ENCODE data around the gene CATSPERD. TPM values are rescaled to one million over a fixed set of nuclear protein-coding genes. Genes with fewer than 3 reads are reported as not detected.

Gene CATSPERD
- total RNA-seq, 1 donor from 2014 or later: not detected

- H3K4me1 Mint-ChIP-seq: no peaks in the 10 kb centered on the region
- no peak overlapping the region for H3K4me3 Mint-ChIP-seq
- DNase-seq (ENCODE audit: low spot score in 2 of 2, unreplicated experiment in 2 of 2): no peak
- peaks cover 27% of the 10 kb centered on the region for H3K27me3 Mint-ChIP-seq (ENCODE audit: low read depth)
- no peaks in the 10 kb centered on the region for H3K36me3 Mint-ChIP-seq
- TF ChIP-seq CTCF (IDR thresholded peaks at IDR 0.05; ENCODE audit: unreplicated experiment): no peak
- H3K27ac Mint-ChIP-seq: no peak overlapping the region
- H3K9me3 Mint-ChIP-seq: no peaks in the 10 kb centered on the region
These were observed 90.7 kb downstream of the CATSPERD start for GRCh38 chr19:5811117-5811516.

GRCh38 chr19:5814123-5814851 is 93.8 kb downstream of the CATSPERD start:
- Mint-ChIP-seq H3K27me3 (ENCODE audit: low read depth) (peaks cover 24% of the 10 kb centered on the region), H3K9me3 (no peaks in the 10 kb centered on the region), H3K27ac (no peak overlapping the region), H3K36me3 (no peaks in the 10 kb centered on the region), H3K4me3 (no peak overlapping the region), H3K4me1 (no peaks in the 10 kb centered on the region)
- no peak for DNase-seq (ENCODE audit: low spot score in 2 of 2, unreplicated experiment in 2 of 2)
- TF ChIP-seq CTCF (IDR thresholded peaks at IDR 0.05; ENCODE audit: unreplicated experiment): no peak

GRCh38 chr19:5814852-5815246 is 94.4 kb downstream of the CATSPERD start:
- H3K27me3 Mint-ChIP-seq (ENCODE audit: low read depth): peaks cover 24% of the 10 kb centered on the region
- H3K4me1 Mint-ChIP-seq: no peaks in the 10 kb centered on the region
- no peak for TF ChIP-seq CTCF (IDR thresholded peaks at IDR 0.05; ENCODE audit: unreplicated experiment)
- H3K9me3 Mint-ChIP-seq: no peaks in the 10 kb centered on the region
- H3K4me3 Mint-ChIP-seq: no peak overlapping the region
- H3K27ac Mint-ChIP-seq: no peak overlapping the region
- DNase-seq (ENCODE audit: low spot score in 2 of 2, unreplicated experiment in 2 of 2): no peak
- no peaks in the 10 kb centered on the region for H3K36me3 Mint-ChIP-seq

GRCh38 chr19:5817218-5817617 is 96.8 kb downstream of the CATSPERD start:
- no peak overlapping the region for H3K4me3 Mint-ChIP-seq
- no peak overlapping the region for H3K27ac Mint-ChIP-seq
- TF ChIP-seq CTCF (IDR thresholded peaks at IDR 0.05; ENCODE audit: unreplicated experiment): no peak
- no peak for DNase-seq (ENCODE audit: low spot score in 2 of 2, unreplicated experiment in 2 of 2)
- H3K4me1 Mint-ChIP-seq: no peaks in the 10 kb centered on the region
- no peaks in the 10 kb centered on the region for H3K36me3 Mint-ChIP-seq
- no peaks in the 10 kb centered on the region for H3K9me3 Mint-ChIP-seq
- H3K27me3 Mint-ChIP-seq (ENCODE audit: low read depth): peaks cover 28% of the 10 kb centered on the region

GRCh38 chr19:5818594-5818993 is 98.2 kb downstream of the CATSPERD start:
- DNase-seq (ENCODE audit: low spot score in 2 of 2, unreplicated experiment in 2 of 2): no peak
- no peak overlapping the region for H3K4me3 Mint-ChIP-seq
- TF ChIP-seq CTCF (IDR thresholded peaks at IDR 0.05; ENCODE audit: unreplicated experiment): no peak
- H3K4me1 Mint-ChIP-seq: no peaks in the 10 kb centered on the region
- H3K27me3 Mint-ChIP-seq (ENCODE audit: low read depth): peaks cover 28% of the 10 kb centered on the region
- no peaks in the 10 kb centered on the region for H3K36me3 Mint-ChIP-seq
- no peak overlapping the region for H3K27ac Mint-ChIP-seq
- no peaks in the 10 kb centered on the region for H3K9me3 Mint-ChIP-seq
